ENCODE results near the gene LYRM4. TPM values are rescaled to one million over a fixed set of nuclear protein-coding genes. Genes with fewer than 3 reads are reported as not detected.

LYRM4 gene
- total and polyA plus RNA-seq, 8 donors: 8.7 to 14.9 (median 12.6) TPM

DNA sequence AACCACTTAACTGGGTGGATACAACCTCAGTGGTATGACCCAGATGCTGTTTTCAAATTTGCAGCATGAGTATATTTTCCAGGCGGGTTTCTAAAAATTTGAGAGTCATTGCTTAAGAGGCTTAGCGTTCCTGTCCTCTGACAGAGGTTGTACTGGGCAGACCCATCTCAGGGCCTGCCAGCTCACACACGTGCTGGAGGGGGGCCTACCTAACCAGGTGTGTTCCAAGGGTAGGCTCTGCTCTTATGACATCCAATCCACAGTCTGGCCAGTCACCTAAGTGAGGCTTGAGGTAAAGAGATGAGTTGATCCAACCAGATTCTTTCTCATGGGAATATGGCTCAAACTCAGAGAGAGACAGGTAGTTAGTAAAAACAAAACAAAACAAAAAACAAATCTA lies 1.3 kb downstream of the LYRM4 start:
- Histone ChIP-seq H3K4me1 (peaks cover 0 to 14% (median 13%) of the 10 kb centered on the region in 3 donors), H3K4me3 (peak overlapping the region in 2 of 4 donors; percentile 55 to 71), H3K9me3 (no peaks in the 10 kb centered on the region), H3K27ac (no peak overlapping the region), H3K36me3 (no peaks in the 10 kb centered on the region), H3K27me3 (no peaks in the 10 kb centered on the region)
- DNase-seq (no peak), ATAC-seq (no peak), FAIRE-seq (no peak)
- TF ChIP-seq, protein P1, sequence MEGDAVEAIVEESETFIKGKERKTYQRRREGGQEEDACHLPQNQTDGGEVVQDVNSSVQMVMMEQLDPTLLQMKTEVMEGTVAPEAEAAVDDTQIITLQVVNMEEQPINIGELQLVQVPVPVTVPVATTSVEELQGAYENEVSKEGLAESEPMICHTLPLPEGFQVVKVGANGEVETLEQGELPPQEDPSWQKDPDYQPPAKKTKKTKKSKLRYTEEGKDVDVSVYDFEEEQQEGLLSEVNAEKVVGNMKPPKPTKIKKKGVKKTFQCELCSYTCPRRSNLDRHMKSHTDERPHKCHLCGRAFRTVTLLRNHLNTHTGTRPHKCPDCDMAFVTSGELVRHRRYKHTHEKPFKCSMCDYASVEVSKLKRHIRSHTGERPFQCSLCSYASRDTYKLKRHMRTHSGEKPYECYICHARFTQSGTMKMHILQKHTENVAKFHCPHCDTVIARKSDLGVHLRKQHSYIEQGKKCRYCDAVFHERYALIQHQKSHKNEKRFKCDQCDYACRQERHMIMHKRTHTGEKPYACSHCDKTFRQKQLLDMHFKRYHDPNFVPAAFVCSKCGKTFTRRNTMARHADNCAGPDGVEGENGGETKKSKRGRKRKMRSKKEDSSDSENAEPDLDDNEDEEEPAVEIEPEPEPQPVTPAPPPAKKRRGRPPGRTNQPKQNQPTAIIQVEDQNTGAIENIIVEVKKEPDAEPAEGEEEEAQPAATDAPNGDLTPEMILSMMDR (IDR thresholded peaks at IDR 0.05): no peak
- WGBS, 2 donors: 68 to 76% methylated on average over 3 of the region's 3 CpGs
- intact Hi-C loops (cut with DNase I): loop anchor here in 1 of 3 donors (5.0 kb wide), 1 partner anchor 52 kb away; no protein-coding TSS in a partner anchor

DNA sequence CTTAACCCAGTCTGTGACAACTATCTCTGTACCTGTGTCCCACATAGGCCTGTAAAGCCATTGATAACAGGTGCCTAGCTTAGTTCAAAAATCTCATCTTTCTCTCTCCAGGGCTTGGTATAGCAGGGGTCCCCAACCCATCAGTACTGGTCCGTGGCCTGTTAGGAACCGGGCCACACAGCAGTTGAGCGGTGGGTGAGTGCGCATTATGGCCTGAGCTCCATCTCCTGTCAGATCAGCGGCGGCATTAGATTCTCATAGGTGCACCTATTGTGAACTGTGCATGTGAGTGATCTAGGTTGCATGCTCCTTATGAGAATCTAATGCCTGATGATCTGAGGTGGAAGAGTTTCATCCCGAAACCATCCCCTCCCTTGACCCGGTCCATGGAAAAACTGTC lies 3.4 kb downstream of the LYRM4 start:
- TF ChIP-seq, protein P1 (IDR thresholded peaks at IDR 0.05): no peak
- Histone ChIP-seq H3K27ac (no peak overlapping the region), H3K9me3 (no peaks in the 10 kb centered on the region), H3K36me3 (no peaks in the 10 kb centered on the region), H3K4me3 (no peak overlapping the region), H3K4me1 (peaks cover 0 to 12% (median 6%) of the 10 kb centered on the region in 3 donors), H3K27me3 (no peaks in the 10 kb centered on the region)
- ATAC-seq: no peak
- intact Hi-C loops (cut with DNase I): loop anchor here in 1 of 3 donors (5.0 kb wide), 1 partner anchor 50 kb away; no protein-coding TSS in a partner anchor
- 96 to 99% methylated on average over 8 of the region's 8 CpGs for WGBS, 2 donors
- no peak for DNase-seq
- FAIRE-seq: no peak

DNA sequence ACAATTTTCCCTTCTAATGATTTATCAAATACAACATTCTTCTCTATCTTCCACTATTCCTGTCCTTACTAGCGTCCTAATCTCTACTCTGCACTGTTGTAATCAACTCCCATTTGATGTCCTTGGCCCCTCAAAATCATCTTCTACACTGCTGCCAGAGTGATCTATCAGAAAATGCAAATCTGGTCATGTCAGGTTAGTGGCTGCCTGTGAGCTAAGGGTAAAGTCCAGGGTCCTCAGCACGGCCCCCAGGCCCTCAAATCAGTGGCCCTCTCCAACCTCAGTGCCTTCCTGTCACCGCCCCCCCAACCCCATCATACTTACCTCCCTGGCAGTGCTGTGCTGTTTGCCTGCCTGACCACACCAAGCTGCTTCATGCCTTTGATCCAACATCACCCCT lies 3.8 kb downstream of the LYRM4 start:
- no peak for FAIRE-seq
- H3K4me1 ChIP-seq: peaks cover 0 to 7% (median 5%) of the 10 kb centered on the region in 3 donors

DNA sequence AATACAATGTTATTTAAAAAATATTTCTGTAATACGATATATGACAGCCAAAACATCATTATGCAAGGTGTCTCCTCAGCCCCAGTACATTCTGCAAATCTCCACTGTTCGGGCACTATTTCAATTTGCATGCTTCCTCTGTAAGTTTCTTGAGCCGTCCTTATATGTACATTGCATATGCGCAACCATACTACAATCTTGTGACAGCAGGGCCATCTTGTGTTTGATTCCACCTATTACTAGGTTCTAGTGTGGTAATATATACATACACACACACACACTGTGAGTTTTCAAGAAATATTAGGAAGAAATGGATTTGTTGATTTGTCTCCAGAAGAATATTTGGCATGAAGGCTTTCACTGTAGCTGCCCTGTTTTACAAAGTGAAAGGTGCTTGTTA lies 9.8 kb downstream of the LYRM4 start:
- no peaks in the 10 kb centered on the region for H3K27me3 ChIP-seq
- 90 to 96% methylated on average over 4 of the region's 4 CpGs for WGBS, 2 donors
- TF ChIP-seq, protein P1 (IDR thresholded peaks at IDR 0.05): no peak
- no peaks in the 10 kb centered on the region for H3K36me3 ChIP-seq
- peaks cover 0 to 20% (median 0%) of the 10 kb centered on the region in 3 donors for H3K4me1 ChIP-seq
- no peak overlapping the region for H3K4me3 ChIP-seq
- FAIRE-seq: no peak
- H3K27ac ChIP-seq: no peak overlapping the region
- H3K9me3 ChIP-seq: no peaks in the 10 kb centered on the region
- no peak for DNase-seq
- intact Hi-C loops (cut with DNase I): no loop called here
- no peak for ATAC-seq

More for the DNA sequence above, 3.8 kb downstream of the LYRM4 start:
- Histone ChIP-seq H3K27ac (no peak overlapping the region), H3K4me3 (no peak overlapping the region), H3K27me3 (no peaks in the 10 kb centered on the region), H3K36me3 (no peaks in the 10 kb centered on the region), H3K9me3 (no peaks in the 10 kb centered on the region)
- 79 to 84% methylated on average over 3 of the region's 3 CpGs for WGBS, 2 donors
- intact Hi-C loops (cut with DNase I): loop anchor here in 1 of 3 donors (5.0 kb wide), 1 partner anchor 50 kb away; no protein-coding TSS in a partner anchor
- ATAC-seq (no peak), DNase-seq (no peak)
- TF ChIP-seq, protein P1 (IDR thresholded peaks at IDR 0.05): no peak

DNA sequence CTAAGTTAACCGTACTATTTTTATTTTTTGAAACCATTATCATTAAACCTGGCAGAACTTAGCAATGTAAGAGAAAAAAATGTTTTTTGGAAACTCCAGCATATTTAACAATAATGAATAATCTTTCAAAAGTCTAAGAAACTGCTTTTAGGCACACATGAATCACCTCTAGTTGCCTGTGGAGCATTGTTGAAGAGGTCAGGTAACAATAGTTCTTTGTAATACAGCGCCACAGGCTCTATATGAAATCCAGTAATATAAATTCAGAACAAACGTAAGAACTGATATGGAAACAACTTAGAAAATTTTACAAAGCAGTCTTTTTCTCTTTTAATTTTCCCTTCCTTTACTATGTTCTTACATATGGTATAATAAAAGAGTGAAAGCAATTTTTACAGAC lies 10.3 kb downstream of the LYRM4 start:
- Histone ChIP-seq H3K4me1 (peaks cover 0 to 20% (median 0%) of the 10 kb centered on the region in 3 donors), H3K27me3 (no peaks in the 10 kb centered on the region), H3K9me3 (no peaks in the 10 kb centered on the region), H3K27ac (no peak overlapping the region), H3K36me3 (no peaks in the 10 kb centered on the region), H3K4me3 (no peak overlapping the region)
- no peak for DNase-seq
- no peak for FAIRE-seq
- no peak for ATAC-seq
- WGBS, 2 donors: 72 to 76% methylated on average over 3 of the region's 3 CpGs
- TF ChIP-seq, protein P1 (IDR thresholded peaks at IDR 0.05): no peak
- intact Hi-C loops (cut with DNase I): no loop called here
